Endodermal cell (in vitro differentiated cells): ENCODE results near the gene ROPN1L. TPM values are rescaled to one million over a fixed set of nuclear protein-coding genes. Genes with fewer than 3 reads are reported as not detected.

Experiments
- DNase-seq: peaks from one replicate; pipeline ENCODE4 v3.0.0-alpha.2; 2017
- H3K27ac ChIP-seq: 2 replicates; pipeline ENCODE4 v1.5.1; 2013; ENCODE audit warnings: mild to moderate bottlenecking, low read depth, low read length, moderate library complexity
- H3K27me3 ChIP-seq: 2 replicates; pipeline ENCODE4 v1.6.1; 2013; ENCODE audit warnings: mild to moderate bottlenecking, low read length, moderate library complexity; ENCODE audit not compliant: insufficient read depth, control insufficient read depth, poor library complexity, severe bottlenecking
- H3K36me3 ChIP-seq: 2 replicates; pipeline ENCODE4 v1.7.0; 2013; ENCODE audit warnings: mild to moderate bottlenecking, low read length, moderate library complexity; ENCODE audit not compliant: control insufficient read depth, insufficient read depth
- H3K4me1 ChIP-seq: one replicate; pipeline ENCODE4 v1.7.0; 2013; ENCODE audit warnings: low read length; ENCODE audit not compliant: control insufficient read depth, insufficient read depth
- H3K4me3 ChIP-seq: 2 replicates; pipeline ENCODE4 v1.5.1; 2013; ENCODE audit warnings: mild to moderate bottlenecking, low read length, moderate library complexity
- H3K9ac ChIP-seq: 2 replicates; pipeline ENCODE4 v1.6.1; 2013; ENCODE audit warnings: mild to moderate bottlenecking, low read length, moderate library complexity; ENCODE audit not compliant: poor library complexity, severe bottlenecking; ENCODE audit errors: extremely low read depth
- H3K9me3 ChIP-seq: 2 replicates; pipeline ENCODE4 v1.6.1; 2013; ENCODE audit warnings: mild to moderate bottlenecking, low read length, moderate library complexity; ENCODE audit not compliant: control insufficient read depth
- H3K27ac Mint-ChIP-seq: 2 replicates; pipeline ENCODE4 v1.8.0; 2020; ENCODE audit warnings: mixed read lengths
- H3K27me3 Mint-ChIP-seq: 2 replicates; pipeline ENCODE4 v1.8.0; 2021; ENCODE audit warnings: mild to moderate bottlenecking, mixed read lengths; ENCODE audit not compliant: insufficient read depth
- H3K36me3 Mint-ChIP-seq: 2 replicates; pipeline ENCODE4 v1.8.0; 2020; ENCODE audit warnings: low read depth, mixed read lengths
- H3K4me1 Mint-ChIP-seq: 2 replicates; pipeline ENCODE4 v1.8.0; 2020; ENCODE audit warnings: mixed read lengths
- H3K4me3 Mint-ChIP-seq: 2 replicates; pipeline ENCODE4 v1.8.0; 2020; ENCODE audit warnings: mild to moderate bottlenecking, moderate library complexity, mixed read lengths
- H3K9me3 Mint-ChIP-seq: 2 replicates; pipeline ENCODE4 v1.8.0; 2020; ENCODE audit warnings: mild to moderate bottlenecking, mixed read lengths
- CTCF ChIP-seq: fragments of 200-600 bp; sonication (generic); conservative IDR thresholded peaks from 2 replicates; pipeline ENCODE4 v1.5.0; 2021; ENCODE audit warnings: antibody characterized with exemption, mild to moderate bottlenecking
- WGBS, 2 experiments: methylation state at CpG; one replicate each; pipeline versions ENCODE4 v1.1.5 to v1.1.7; 2013; ENCODE audit warnings: missing lambda C conversion rate in 2 of 2, mixed read lengths in 1 of 2; ENCODE audit not compliant: insufficient coverage in 1 of 2, insufficient read length in 1 of 2; 5-methylcytosine and 5-hydroxymethylcytosine counted together
- total RNA-seq, 2 donors: library from RNA; stranded (reverse); fragmentation: NEBNext Ultra II Directional in 1 of 2; extraction: Animal tissue kit (Norgen Biotek cat#: 25700) in 1 of 2; gene quantifications; 2 replicates in 1 of 2; 3 replicates in 1 of 2; pipeline ENCODE4 v1.2.1, GENCODE V29; 2021

The ROPN1L gene
- total RNA-seq, 2 donors from 2014 or later, result 0.70 TPM; not detected in 1

GRCh38 chr5:10474521-10475075 is 32.9 kb downstream of the ROPN1L start:
- no peak overlapping the region for H3K4me3 ChIP-seq
- Mint-ChIP-seq H3K4me3 (no peak overlapping the region), H3K27me3 (peaks cover 46% of the 10 kb centered on the region), H3K4me1 (no peaks in the 10 kb centered on the region), H3K36me3 (peaks cover 2% of the 10 kb centered on the region), H3K9me3 (peaks cover 16% of the 10 kb centered on the region), H3K27ac (no peak overlapping the region)
- 96 to 99% methylated on average over 7 of the region's 7 CpGs for WGBS, 2 experiments
- no peaks in the 10 kb centered on the region for H3K36me3 ChIP-seq
- no peak overlapping the region for H3K9ac ChIP-seq
- no peaks in the 10 kb centered on the region for H3K4me1 ChIP-seq
- DNase-seq, result no peak
- TF ChIP-seq CTCF, result no peak
- H3K27me3 ChIP-seq, result no peaks in the 10 kb centered on the region
- H3K9me3 ChIP-seq, result peaks cover 8% of the 10 kb centered on the region
- no peak overlapping the region for H3K27ac ChIP-seq

DNA sequence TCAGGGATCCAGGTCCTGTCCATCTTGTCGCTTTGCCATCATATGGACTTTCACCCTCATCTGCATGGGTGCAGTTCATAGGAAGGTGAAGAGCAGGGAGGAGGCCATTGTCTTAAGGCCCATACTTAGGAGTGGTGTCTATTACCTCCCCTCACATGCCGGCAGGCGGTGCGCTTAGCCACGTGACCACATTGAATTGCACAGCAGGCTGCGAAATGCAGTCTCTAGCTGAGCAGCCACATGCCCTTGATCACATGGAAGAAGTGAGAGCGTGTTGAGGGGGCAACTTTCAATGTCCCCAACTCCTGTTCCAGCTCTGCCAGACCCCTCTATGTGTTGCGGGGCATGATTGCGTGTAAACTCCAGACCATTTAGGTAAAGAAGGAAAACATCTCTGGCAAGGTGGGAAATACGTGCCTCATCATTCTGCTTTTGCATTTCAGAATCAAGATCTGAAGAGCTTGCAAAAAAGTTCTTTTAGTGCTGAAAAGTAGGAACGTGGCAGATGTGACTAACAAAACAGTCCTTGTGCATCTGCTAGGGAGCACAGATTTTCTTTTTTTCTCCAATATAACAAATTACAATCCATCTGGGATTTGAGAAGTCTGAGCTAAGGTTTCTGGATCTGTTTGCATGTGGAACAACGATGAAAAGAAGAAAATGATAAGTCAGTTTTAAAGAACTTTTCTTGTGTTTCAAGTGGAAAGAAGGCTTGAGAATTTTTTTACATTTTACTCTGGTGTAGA is 34.4 kb downstream of the ROPN1L start:
- no peaks in the 10 kb centered on the region for H3K27me3 ChIP-seq
- H3K36me3 ChIP-seq, result no peaks in the 10 kb centered on the region
- no peak overlapping the region for H3K27ac Mint-ChIP-seq
- peaks cover 7% of the 10 kb centered on the region for H3K4me1 Mint-ChIP-seq
- TF ChIP-seq CTCF, result no peak
- H3K4me3 ChIP-seq, result no peak overlapping the region
- no peak overlapping the region for H3K4me3 Mint-ChIP-seq
- no peak for DNase-seq
- H3K9ac ChIP-seq, result no peak overlapping the region
- H3K36me3 Mint-ChIP-seq, result peaks cover 2% of the 10 kb centered on the region
- no peaks in the 10 kb centered on the region for H3K4me1 ChIP-seq
- peaks cover 50% of the 10 kb centered on the region for H3K27me3 Mint-ChIP-seq
- WGBS, 2 experiments, result 89 to 93% methylated on average over 11 to 12 of the region's 12 CpGs
- peaks cover 16% of the 10 kb centered on the region for H3K9me3 Mint-ChIP-seq
- H3K9me3 ChIP-seq, result peaks cover 8% of the 10 kb centered on the region
- no peak overlapping the region for H3K27ac ChIP-seq

- Mint-ChIP-seq H3K4me3 (no peak overlapping the region), H3K27me3 (peaks cover 50% of the 10 kb centered on the region)
Observed at GRCh38 chr5:10476878-10477277, 35.2 kb downstream of the ROPN1L start.

More at GRCh38 chr5:10476878-10477277, 35.2 kb downstream of the ROPN1L start:
- no peak overlapping the region for H3K4me3 ChIP-seq
- peaks cover 2% of the 10 kb centered on the region for H3K36me3 Mint-ChIP-seq
- no peak overlapping the region for H3K9ac ChIP-seq
- peaks cover 16% of the 10 kb centered on the region for H3K9me3 Mint-ChIP-seq
- H3K4me1 ChIP-seq, result no peaks in the 10 kb centered on the region
- peaks cover 8% of the 10 kb centered on the region for H3K9me3 ChIP-seq
- TF ChIP-seq CTCF, result no peak
- WGBS, 2 experiments, result 96 to 100% methylated on average over 3 of the region's 3 CpGs
- H3K27ac Mint-ChIP-seq, result no peak overlapping the region
- no peak overlapping the region for H3K27ac ChIP-seq
- H3K4me1 Mint-ChIP-seq, result peaks cover 13% of the 10 kb centered on the region
- H3K27me3 ChIP-seq, result no peaks in the 10 kb centered on the region
- H3K36me3 ChIP-seq, result no peaks in the 10 kb centered on the region
- no peak for DNase-seq
